H1 (cell line): Measurements from ENCODE around the gene REELD1. TPM values are rescaled to one million over a fixed set of nuclear protein-coding genes. Genes with fewer than 3 reads are reported as not detected.

ENCODE experiments used
- EP300 ChIP-seq, 2 experiments: IDR thresholded peaks; 1 replicate in 1 of 2; 2 replicates in 1 of 2; pipeline ENCODE4 v1.6.1; 2011 to 2012; ENCODE audit warnings: low read depth in 2 of 2, low read length in 2 of 2, mild to moderate bottlenecking in 2 of 2, borderline replicate concordance in 1 of 2, inconsistent platforms in 1 of 2, moderate library complexity in 1 of 2
- FOSL1 ChIP-seq: IDR thresholded peaks from 2 replicates; pipeline ENCODE4 v1.6.1; 2011; ENCODE audit warnings: mild to moderate bottlenecking, low read depth, low read length, moderate library complexity; ENCODE audit not compliant: insufficient read depth
- GABPA ChIP-seq: IDR thresholded peaks from 2 replicates; pipeline ENCODE4 v1.6.1; 2011; ENCODE audit warnings: mild to moderate bottlenecking, low read length, moderate library complexity, borderline replicate concordance; ENCODE audit not compliant: insufficient read depth
- NANOG ChIP-seq: IDR thresholded peaks from 2 replicates; pipeline ENCODE4 v1.6.1; 2011; ENCODE audit warnings: low read length, low read depth, mild to moderate bottlenecking, inconsistent platforms; ENCODE audit not compliant: insufficient read depth, poor library complexity, severe bottlenecking
- POLR2AphosphoS5 ChIP-seq: IDR thresholded peaks from 2 replicates; pipeline ENCODE4 v1.6.1; 2011; ENCODE audit warnings: low read depth, low read length
- RBBP5 ChIP-seq: IDR thresholded peaks from 2 replicates; pipeline ENCODE4 v1.7.1; 2012; ENCODE audit warnings: low read depth, mild to moderate bottlenecking, inconsistent platforms, low read length, moderate library complexity, borderline replicate concordance
- SAP30 ChIP-seq: fragments of 300-600 bp; sonication (generic); IDR thresholded peaks from 2 replicates; pipeline ENCODE4 v1.7.1; 2012; ENCODE audit warnings: low read length, moderate library complexity, mild to moderate bottlenecking, inconsistent platforms; ENCODE audit not compliant: insufficient read depth, insufficient replicate concordance
- TAF7 ChIP-seq: optimal IDR thresholded peaks from 2 replicates; pipeline ENCODE3; 2011; ENCODE audit warnings: low read depth, mild to moderate bottlenecking, inconsistent platforms, low read length, moderate library complexity, borderline replicate concordance
- YY1 ChIP-seq: IDR thresholded peaks from 2 replicates; pipeline ENCODE4 v1.6.1; 2011; ENCODE audit warnings: low read depth, mild to moderate bottlenecking, low read length
- polyA plus RNA-seq, 7 experiments: library from polyadenylated mRNA; depleted of rRNA in 3 of 7; stranded (reverse) in 5 of 7; unstranded in 2 of 7; fragments of >200 nt in 5 of 7; fragments of 200-250 nt in 2 of 7; gene quantifications; 1 replicate in 5 of 7; 2 replicates in 1 of 7; 4 replicates in 1 of 7; pipeline versions ENCODE4 v1.2.1 to v1.2.3, GENCODE V29; 2011 to 2013; ENCODE audit warnings: missing spikeins in 2 of 7, mixed read lengths in 2 of 7
- total RNA-seq: library from RNA; stranded (reverse); fragmentation: NEBNext Ultra II Directional; extraction: Animal tissue kit (Norgen Biotek cat#: 25700); gene quantifications from 2 replicates; pipeline ENCODE4 v1.2.1, GENCODE V29; 2021
- TF ChIP-seq, protein P1 (sequence below): fragments of 300-600 bp; sonication (generic); IDR thresholded peaks from 2 replicates; pipeline ENCODE4 v1.7.1; 2012; ENCODE audit warnings: low read length, moderate library complexity, mild to moderate bottlenecking, inconsistent platforms; ENCODE audit not compliant: insufficient replicate concordance

The REELD1 gene
- total and polyA plus RNA-seq, 2 of the 8 experiments (the other 6 are each of a cell fraction or from before 2014, with no cell fraction given): 0.03 TPM; not detected in 1

DNA sequence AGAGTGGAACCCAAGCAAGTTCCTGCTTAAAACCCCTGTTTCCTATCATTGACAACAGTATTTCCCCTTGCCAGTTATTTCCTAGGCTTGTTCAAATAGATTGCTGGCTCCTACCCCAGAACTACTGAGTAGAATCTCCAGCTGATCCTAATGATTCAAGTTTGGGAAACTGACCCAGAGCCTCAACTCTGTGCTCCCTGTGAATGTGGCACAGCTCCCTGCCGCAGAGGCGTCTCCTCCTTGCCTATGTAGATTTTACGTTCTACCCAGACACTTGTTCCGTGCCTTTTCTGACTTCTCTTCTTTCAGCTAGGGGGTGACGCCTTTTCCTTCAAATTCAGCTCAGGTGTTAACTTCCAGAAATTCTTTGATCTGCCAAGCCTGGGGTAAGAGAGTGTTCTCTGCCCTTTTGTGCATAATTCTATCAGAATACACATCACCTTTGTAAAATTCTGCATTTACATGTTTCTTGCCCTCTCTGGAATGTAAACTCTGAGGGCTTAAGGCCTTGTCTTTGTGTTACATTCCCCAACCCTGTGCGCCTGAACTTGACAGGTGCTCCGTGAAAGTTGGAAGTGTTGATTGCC, 34.5 kb upstream of the REELD1 start (continued):
- TF ChIP-seq, protein P1, sequence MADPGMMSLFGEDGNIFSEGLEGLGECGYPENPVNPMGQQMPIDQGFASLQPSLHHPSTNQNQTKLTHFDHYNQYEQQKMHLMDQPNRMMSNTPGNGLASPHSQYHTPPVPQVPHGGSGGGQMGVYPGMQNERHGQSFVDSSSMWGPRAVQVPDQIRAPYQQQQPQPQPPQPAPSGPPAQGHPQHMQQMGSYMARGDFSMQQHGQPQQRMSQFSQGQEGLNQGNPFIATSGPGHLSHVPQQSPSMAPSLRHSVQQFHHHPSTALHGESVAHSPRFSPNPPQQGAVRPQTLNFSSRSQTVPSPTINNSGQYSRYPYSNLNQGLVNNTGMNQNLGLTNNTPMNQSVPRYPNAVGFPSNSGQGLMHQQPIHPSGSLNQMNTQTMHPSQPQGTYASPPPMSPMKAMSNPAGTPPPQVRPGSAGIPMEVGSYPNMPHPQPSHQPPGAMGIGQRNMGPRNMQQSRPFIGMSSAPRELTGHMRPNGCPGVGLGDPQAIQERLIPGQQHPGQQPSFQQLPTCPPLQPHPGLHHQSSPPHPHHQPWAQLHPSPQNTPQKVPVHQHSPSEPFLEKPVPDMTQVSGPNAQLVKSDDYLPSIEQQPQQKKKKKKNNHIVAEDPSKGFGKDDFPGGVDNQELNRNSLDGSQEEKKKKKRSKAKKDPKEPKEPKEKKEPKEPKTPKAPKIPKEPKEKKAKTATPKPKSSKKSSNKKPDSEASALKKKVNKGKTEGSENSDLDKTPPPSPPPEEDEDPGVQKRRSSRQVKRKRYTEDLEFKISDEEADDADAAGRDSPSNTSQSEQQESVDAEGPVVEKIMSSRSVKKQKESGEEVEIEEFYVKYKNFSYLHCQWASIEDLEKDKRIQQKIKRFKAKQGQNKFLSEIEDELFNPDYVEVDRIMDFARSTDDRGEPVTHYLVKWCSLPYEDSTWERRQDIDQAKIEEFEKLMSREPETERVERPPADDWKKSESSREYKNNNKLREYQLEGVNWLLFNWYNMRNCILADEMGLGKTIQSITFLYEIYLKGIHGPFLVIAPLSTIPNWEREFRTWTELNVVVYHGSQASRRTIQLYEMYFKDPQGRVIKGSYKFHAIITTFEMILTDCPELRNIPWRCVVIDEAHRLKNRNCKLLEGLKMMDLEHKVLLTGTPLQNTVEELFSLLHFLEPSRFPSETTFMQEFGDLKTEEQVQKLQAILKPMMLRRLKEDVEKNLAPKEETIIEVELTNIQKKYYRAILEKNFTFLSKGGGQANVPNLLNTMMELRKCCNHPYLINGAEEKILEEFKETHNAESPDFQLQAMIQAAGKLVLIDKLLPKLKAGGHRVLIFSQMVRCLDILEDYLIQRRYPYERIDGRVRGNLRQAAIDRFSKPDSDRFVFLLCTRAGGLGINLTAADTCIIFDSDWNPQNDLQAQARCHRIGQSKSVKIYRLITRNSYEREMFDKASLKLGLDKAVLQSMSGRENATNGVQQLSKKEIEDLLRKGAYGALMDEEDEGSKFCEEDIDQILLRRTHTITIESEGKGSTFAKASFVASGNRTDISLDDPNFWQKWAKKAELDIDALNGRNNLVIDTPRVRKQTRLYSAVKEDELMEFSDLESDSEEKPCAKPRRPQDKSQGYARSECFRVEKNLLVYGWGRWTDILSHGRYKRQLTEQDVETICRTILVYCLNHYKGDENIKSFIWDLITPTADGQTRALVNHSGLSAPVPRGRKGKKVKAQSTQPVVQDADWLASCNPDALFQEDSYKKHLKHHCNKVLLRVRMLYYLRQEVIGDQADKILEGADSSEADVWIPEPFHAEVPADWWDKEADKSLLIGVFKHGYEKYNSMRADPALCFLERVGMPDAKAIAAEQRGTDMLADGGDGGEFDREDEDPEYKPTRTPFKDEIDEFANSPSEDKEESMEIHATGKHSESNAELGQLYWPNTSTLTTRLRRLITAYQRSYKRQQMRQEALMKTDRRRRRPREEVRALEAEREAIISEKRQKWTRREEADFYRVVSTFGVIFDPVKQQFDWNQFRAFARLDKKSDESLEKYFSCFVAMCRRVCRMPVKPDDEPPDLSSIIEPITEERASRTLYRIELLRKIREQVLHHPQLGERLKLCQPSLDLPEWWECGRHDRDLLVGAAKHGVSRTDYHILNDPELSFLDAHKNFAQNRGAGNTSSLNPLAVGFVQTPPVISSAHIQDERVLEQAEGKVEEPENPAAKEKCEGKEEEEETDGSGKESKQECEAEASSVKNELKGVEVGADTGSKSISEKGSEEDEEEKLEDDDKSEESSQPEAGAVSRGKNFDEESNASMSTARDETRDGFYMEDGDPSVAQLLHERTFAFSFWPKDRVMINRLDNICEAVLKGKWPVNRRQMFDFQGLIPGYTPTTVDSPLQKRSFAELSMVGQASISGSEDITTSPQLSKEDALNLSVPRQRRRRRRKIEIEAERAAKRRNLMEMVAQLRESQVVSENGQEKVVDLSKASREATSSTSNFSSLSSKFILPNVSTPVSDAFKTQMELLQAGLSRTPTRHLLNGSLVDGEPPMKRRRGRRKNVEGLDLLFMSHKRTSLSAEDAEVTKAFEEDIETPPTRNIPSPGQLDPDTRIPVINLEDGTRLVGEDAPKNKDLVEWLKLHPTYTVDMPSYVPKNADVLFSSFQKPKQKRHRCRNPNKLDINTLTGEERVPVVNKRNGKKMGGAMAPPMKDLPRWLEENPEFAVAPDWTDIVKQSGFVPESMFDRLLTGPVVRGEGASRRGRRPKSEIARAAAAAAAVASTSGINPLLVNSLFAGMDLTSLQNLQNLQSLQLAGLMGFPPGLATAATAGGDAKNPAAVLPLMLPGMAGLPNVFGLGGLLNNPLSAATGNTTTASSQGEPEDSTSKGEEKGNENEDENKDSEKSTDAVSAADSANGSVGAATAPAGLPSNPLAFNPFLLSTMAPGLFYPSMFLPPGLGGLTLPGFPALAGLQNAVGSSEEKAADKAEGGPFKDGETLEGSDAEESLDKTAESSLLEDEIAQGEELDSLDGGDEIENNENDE: no peak
- TF ChIP-seq EP300 (IDR thresholded peaks at IDR 0.05; ENCODE audit: borderline replicate concordance in 1 of 2, low read depth in 2 of 2, low read length in 2 of 2) (no peak), POLR2AphosphoS5 (no peak), GABPA (no peak), RBBP5 (no peak), NANOG (no peak), YY1 (no peak), SAP30 (no peak), TAF7 (no peak), FOSL1 (no peak)
